Sigmoid colon (tissue), 7 donors: ENCODE measurements around the gene ABLIM1. TPM values are rescaled to one million over a fixed set of nuclear protein-coding genes. Genes with fewer than 3 reads are reported as not detected.

Experiments used
- DNase-seq: peaks from one replicate; pipeline ENCODE4 v3.0.0-alpha.2; 2019
- H3K27ac ChIP-seq, 4 donors: fragments of 200-600 bp; sonication (generic); one replicate each; pipeline ENCODE4 v1.5.1; 2016 to 2019; ENCODE audit warnings: mild to moderate bottlenecking in 1 of 4
- H3K27me3 ChIP-seq, 3 donors: fragments of 200-600 bp; sonication (generic); one replicate each; pipeline ENCODE4 v1.5.1; 2019; ENCODE audit warnings: mild to moderate bottlenecking in 1 of 3
- H3K36me3 ChIP-seq, 4 donors: fragments of 200-600 bp; sonication (generic); one replicate each; pipeline ENCODE4 v1.5.1; 2016 to 2019
- H3K4me1 ChIP-seq, 4 donors: fragments of 200-600 bp; sonication (generic); one replicate each; pipeline ENCODE4 v1.5.1; 2017 to 2019
- H3K4me3 ChIP-seq, 4 donors: fragments of 200-600 bp; sonication (generic); one replicate each; pipeline ENCODE4 v1.5.1; 2017 to 2019; ENCODE audit warnings: mild to moderate bottlenecking in 2 of 4, moderate library complexity in 1 of 4
- H3K9me3 ChIP-seq, 4 donors: fragments of 200-600 bp in 3 of 4; sonication (generic) in 3 of 4; one replicate each; pipeline versions ENCODE4 v1.5.1 to v1.6.1; 2013 to 2019
- EP300 ChIP-seq, 4 donors: sonication (generic); formaldehyde crosslinking; IDR thresholded peaks; one replicate each; pipeline ENCODE4 v1.6.1; 2017; ENCODE audit warnings: antibody characterized with exemption in 4 of 4
- POLR2A ChIP-seq, 2 donors: fragments of 450-650 bp; IDR thresholded peaks; one replicate each; pipeline ENCODE4 v1.6.1; 2016; ENCODE audit warnings: antibody characterized with exemption in 2 of 2, mild to moderate bottlenecking in 2 of 2, moderate library complexity in 2 of 2
- POLR2AphosphoS5 ChIP-seq, 4 donors: sonication (generic); formaldehyde crosslinking; IDR thresholded peaks; one replicate each; pipeline ENCODE4 v1.6.1; 2017; ENCODE audit warnings: antibody characterized with exemption in 4 of 4
- WGBS, 2 donors: extraction: QIAGEN DNeasy Blood & Tissue Kit; methylation state at CpG; one replicate each; pipeline ENCODE4 v1.1.7; 2013; 5-methylcytosine and 5-hydroxymethylcytosine counted together
- intact Hi-C: fragments of 100-400 bp; cut with DNase I; formaldehyde crosslinking; loops from one replicate; pipeline ENCODE4 v1.15.1; 2023
- polyA plus RNA-seq, 3 donors: library from polyadenylated mRNA; stranded (reverse); fragments of 200-250 nt; gene quantifications; one replicate each; pipeline ENCODE4 v1.2.3, GENCODE V29; 2013
- total RNA-seq, 4 donors: library from RNA; depleted of rRNA; stranded (reverse); fragments of >200 nt; gene quantifications; one replicate each; pipeline ENCODE4 v1.1.0, GENCODE V29; 2016
- TF ChIP-seq, protein P1 (sequence below), 4 experiments: fragments of 450-650 bp in 3 of 4; fragments of 200-600 bp in 1 of 4; IDR thresholded peaks; one replicate each; pipeline ENCODE4 v1.5.1; 2016 to 2019; ENCODE audit warnings: antibody characterized with exemption in 4 of 4, mild to moderate bottlenecking in 3 of 4, moderate library complexity in 2 of 4
- donor health status: healthy with polysubstance abuse.
- donor health status: Bipolar disorder and iron deficiency.
- donor health status: healthy.

Gene ABLIM1
- total and polyA plus RNA-seq, 7 donors: 41.9 to 127 (median 49.5) TPM

DNA sequence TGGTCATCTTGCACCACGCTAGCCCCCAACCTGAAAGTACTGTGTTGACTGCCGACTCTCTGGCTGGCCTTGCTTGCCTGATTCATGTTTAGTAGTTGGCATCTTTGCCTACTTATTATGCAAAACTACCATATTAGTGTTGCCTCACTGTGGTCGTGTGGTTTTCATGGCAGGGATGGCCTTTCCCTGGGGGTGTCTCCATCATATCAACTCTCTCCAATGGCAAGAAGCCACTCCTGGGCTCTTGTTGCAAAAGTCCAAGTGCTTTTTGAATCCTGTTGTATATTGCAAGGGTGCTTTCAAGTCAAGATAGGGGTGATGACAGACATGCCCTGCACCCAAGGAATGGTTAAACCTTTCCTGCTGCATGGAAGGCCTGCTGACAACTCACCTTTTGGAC, 39.4 kb downstream of the ABLIM1 start:
- H3K4me3 ChIP-seq: no peak overlapping the region
- no peaks in the 10 kb centered on the region for H3K27me3 ChIP-seq
- no peak overlapping the region for H3K27ac ChIP-seq
- no peaks in the 10 kb centered on the region for H3K36me3 ChIP-seq
- no peak for DNase-seq
- peaks cover 0 to 10% (median 7%) of the 10 kb centered on the region in 4 donors for H3K4me1 ChIP-seq
- WGBS, 2 donors: 92 to 93% methylated on average over 3 of the region's 3 CpGs
- H3K9me3 ChIP-seq: peaks cover 0 to 2% (median 0%) of the 10 kb centered on the region in 4 donors
- intact Hi-C loops: no loop called here
- TF ChIP-seq POLR2AphosphoS5 (IDR thresholded peaks at IDR 0.05) (no peak), POLR2A (IDR thresholded peaks at IDR 0.05) (no peak)

DNA sequence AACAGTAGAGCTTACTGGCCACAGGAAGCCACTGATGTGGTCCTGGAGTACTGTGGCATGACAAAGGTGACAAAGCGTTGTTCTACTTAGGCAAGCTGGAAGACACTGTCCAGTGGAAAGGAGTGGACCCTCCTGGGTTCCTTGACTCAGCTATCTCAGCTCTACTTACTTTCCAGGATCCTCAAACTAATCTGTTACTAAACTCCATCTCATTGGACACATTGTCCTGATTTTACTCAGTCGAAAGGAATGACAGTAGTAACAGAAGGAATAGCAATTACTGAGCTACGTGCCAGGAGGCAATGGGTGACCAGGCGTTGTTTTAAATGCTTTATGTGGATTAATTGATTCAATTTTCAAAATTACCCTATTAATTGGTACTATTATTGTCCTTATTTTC, 41.6 kb downstream of the ABLIM1 start:
- DNase-seq: no peak
- Histone ChIP-seq H3K4me3 (no peak overlapping the region), H3K27ac (no peak overlapping the region), H3K27me3 (no peaks in the 10 kb centered on the region), H3K9me3 (no peaks in the 10 kb centered on the region), H3K4me1 (no peaks in the 10 kb centered on the region), H3K36me3 (no peaks in the 10 kb centered on the region)
- WGBS, 2 donors: 97% methylated on average over 4 of the region's 4 CpGs
- TF ChIP-seq, protein P1, sequence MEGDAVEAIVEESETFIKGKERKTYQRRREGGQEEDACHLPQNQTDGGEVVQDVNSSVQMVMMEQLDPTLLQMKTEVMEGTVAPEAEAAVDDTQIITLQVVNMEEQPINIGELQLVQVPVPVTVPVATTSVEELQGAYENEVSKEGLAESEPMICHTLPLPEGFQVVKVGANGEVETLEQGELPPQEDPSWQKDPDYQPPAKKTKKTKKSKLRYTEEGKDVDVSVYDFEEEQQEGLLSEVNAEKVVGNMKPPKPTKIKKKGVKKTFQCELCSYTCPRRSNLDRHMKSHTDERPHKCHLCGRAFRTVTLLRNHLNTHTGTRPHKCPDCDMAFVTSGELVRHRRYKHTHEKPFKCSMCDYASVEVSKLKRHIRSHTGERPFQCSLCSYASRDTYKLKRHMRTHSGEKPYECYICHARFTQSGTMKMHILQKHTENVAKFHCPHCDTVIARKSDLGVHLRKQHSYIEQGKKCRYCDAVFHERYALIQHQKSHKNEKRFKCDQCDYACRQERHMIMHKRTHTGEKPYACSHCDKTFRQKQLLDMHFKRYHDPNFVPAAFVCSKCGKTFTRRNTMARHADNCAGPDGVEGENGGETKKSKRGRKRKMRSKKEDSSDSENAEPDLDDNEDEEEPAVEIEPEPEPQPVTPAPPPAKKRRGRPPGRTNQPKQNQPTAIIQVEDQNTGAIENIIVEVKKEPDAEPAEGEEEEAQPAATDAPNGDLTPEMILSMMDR (IDR thresholded peaks at IDR 0.05): no peak
- TF ChIP-seq POLR2AphosphoS5 (IDR thresholded peaks at IDR 0.05): no peak
- TF ChIP-seq POLR2A (IDR thresholded peaks at IDR 0.05): no peak
- no peak for TF ChIP-seq EP300 (IDR thresholded peaks at IDR 0.05)
- intact Hi-C loops: no loop called here

DNA sequence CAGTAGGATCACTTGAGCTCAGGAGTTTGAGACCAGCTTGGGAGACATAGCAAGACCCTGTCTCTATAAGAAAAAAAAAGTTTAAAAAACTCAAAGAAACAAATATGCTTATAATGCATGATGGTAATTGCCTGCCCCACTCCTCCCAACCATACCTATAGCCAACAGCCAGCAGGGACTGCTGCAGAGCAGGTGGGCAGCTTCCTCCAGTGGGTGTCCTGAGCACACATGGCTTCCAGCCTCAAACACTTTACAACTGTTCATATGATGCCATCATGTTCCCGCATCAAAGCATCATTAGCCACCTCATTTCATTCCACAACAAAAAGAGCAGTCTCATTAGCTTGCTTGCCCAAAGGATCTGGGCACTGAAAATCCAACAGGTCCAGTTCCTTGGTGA, 42.0 kb downstream of the ABLIM1 start:
- H3K27ac ChIP-seq: no peak overlapping the region
- no peaks in the 10 kb centered on the region for H3K4me1 ChIP-seq
- no peak for TF ChIP-seq POLR2A (IDR thresholded peaks at IDR 0.05)
- TF ChIP-seq EP300 (IDR thresholded peaks at IDR 0.05): no peak
- TF ChIP-seq, protein P1 (IDR thresholded peaks at IDR 0.05): no peak
- TF ChIP-seq POLR2AphosphoS5 (IDR thresholded peaks at IDR 0.05): no peak
- no peaks in the 10 kb centered on the region for H3K27me3 ChIP-seq
- no peak overlapping the region for H3K4me3 ChIP-seq
- intact Hi-C loops: no loop called here
- 97% methylated on average over 1 of the region's 1 CpG for WGBS, 2 donors
- H3K36me3 ChIP-seq: no peaks in the 10 kb centered on the region
- no peaks in the 10 kb centered on the region for H3K9me3 ChIP-seq
- DNase-seq: no peak

DNA sequence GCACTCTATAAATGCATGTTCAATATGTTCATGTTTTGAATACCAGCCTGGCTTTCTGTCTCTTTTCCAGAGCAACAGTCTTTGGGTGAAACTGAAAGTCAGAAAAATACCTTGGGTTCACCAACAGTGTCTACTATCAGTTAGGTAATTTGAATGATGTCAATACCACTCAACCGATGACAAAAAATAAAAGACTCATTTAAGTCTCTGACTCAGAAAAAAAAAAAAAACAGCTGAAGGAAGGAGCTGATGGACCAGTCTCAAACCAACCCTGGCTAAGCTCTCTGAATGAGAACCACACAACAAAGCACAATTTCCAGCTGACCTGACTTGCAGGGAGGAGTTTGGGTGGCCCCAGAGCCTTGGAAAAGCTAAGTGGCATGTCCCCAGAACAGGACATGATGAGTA, 42.5 kb downstream of the ABLIM1 start:
- no peak for DNase-seq
- H3K36me3 ChIP-seq: no peaks in the 10 kb centered on the region
- no peaks in the 10 kb centered on the region for H3K9me3 ChIP-seq
- H3K4me1 ChIP-seq: no peaks in the 10 kb centered on the region
- no peak for TF ChIP-seq POLR2A (IDR thresholded peaks at IDR 0.05)
- no peak for TF ChIP-seq EP300 (IDR thresholded peaks at IDR 0.05)
- TF ChIP-seq, protein P1 (IDR thresholded peaks at IDR 0.05): no peak
- no peak for TF ChIP-seq POLR2AphosphoS5 (IDR thresholded peaks at IDR 0.05)
- WGBS, 2 donors: 14 to 39% methylated on average over 1 of the region's 1 CpG
- H3K27ac ChIP-seq: no peak overlapping the region
- intact Hi-C loops: no loop called here
- no peaks in the 10 kb centered on the region for H3K27me3 ChIP-seq
- H3K4me3 ChIP-seq: no peak overlapping the region

DNA sequence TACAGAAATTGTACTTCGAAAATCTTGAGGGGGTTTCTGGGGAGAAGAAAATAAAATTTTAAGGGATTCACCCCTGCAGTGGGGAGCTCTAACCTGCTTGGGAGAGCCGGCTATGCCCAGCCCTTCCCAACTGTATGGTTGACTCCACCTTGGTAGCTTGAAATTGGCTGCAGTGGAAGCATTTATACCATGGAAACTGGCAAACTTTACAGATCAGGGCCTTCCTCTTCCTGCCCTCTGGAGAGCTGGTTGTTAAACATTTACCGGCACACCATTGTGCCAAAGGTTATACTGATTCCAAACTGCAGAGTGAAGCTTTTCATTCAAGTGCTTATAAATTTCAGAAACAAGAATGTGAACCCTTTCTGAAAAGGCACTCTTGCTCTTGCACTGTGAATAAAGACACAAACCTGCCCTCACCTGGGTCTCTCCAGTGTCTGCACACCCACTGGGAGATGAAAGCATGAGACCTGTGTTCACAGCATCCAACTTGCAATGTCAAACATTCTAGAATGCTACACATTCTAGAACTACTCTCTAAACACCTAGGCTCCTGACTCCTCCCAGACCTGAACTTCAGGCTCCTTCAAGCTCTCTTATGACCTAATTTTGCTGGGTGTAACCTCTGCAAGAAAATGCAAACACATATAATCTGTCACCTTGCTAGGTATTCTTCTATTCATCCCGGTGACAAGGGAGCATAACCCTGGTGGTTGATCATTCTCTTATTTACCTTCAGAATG, 44.7 kb downstream of the ABLIM1 start:
- no peak for DNase-seq
- WGBS, 2 donors: 15 to 70% methylated on average over 4 of the region's 4 CpGs
- intact Hi-C loops: no loop called here
- Histone ChIP-seq H3K4me3 (no peak overlapping the region), H3K36me3 (no peaks in the 10 kb centered on the region), H3K27me3 (no peaks in the 10 kb centered on the region), H3K9me3 (no peaks in the 10 kb centered on the region), H3K4me1 (no peaks in the 10 kb centered on the region), H3K27ac (peak overlapping the region in 1 of 4 donors; percentile 23)
- peak in 1 of 4 donors; percentile 7 for TF ChIP-seq POLR2AphosphoS5 (IDR thresholded peaks at IDR 0.05)
- TF ChIP-seq, protein P1 (IDR thresholded peaks at IDR 0.05): no peak
